Prostate gland (tissue), 2 donors: ENCODE measurements around the gene STYXL2.

Experiments
- CTCF ChIP-seq, 4 experiments: fragments of 200-600 bp in 2 of 4; fragments of 450-650 bp in 2 of 4; sonication (generic) in 2 of 4; IDR thresholded peaks; 1 replicate in 3 of 4; 2 replicates in 1 of 4; pipeline ENCODE4 v1.5.1; 2016 to 2019; ENCODE audit warnings: antibody characterized with exemption in 4 of 4, mild to moderate bottlenecking in 2 of 4, moderate library complexity in 2 of 4
- POLR2A ChIP-seq: fragments of 450-650 bp; IDR thresholded peaks from one replicate; pipeline ENCODE4 v1.6.1; 2016; ENCODE audit warnings: antibody characterized with exemption, mild to moderate bottlenecking

GRCh38 chr1:167051907-167052306 is 42.0 kb upstream of the STYXL2 start:
- TF ChIP-seq CTCF (IDR thresholded peaks at IDR 0.05) (no peak), POLR2A (no peak)
